Glutamatergic neuron (in vitro differentiated cells): Measurements from ENCODE around the gene SVOP. TPM values are rescaled to one million over a fixed set of nuclear protein-coding genes. Genes with fewer than 3 reads are reported as not detected.
A peak's percentile ranks its signal among the peaks of the same experiment; 100 is the strongest.

Experiments
- DNase-seq: peaks from one replicate; pipeline ENCODE4 v3.0.0; 2022
- H3K27ac Mint-ChIP-seq: one replicate; pipeline ENCODE4 v1.8.0; 2020; ENCODE audit warnings: mild to moderate bottlenecking, mixed read lengths, inconsistent platforms; ENCODE audit not compliant: unreplicated experiment
- H3K27me3 Mint-ChIP-seq: one replicate; pipeline ENCODE4 v1.8.0; 2020; ENCODE audit warnings: mild to moderate bottlenecking, moderate library complexity, mixed read lengths, inconsistent platforms; ENCODE audit not compliant: unreplicated experiment
- H3K36me3 Mint-ChIP-seq: one replicate; pipeline ENCODE4 v1.8.0; 2020; ENCODE audit warnings: mild to moderate bottlenecking, mixed read lengths, inconsistent platforms; ENCODE audit not compliant: unreplicated experiment
- H3K4me1 Mint-ChIP-seq: one replicate; pipeline ENCODE4 v1.8.0; 2020; ENCODE audit warnings: mild to moderate bottlenecking, low read depth, mixed read lengths, inconsistent platforms; ENCODE audit not compliant: unreplicated experiment
- H3K4me3 Mint-ChIP-seq: one replicate; pipeline ENCODE4 v1.8.0; 2020; ENCODE audit warnings: mild to moderate bottlenecking, mixed read lengths, inconsistent platforms; ENCODE audit not compliant: unreplicated experiment
- H3K9me3 Mint-ChIP-seq: one replicate; pipeline ENCODE4 v1.8.0; 2020; ENCODE audit warnings: mild to moderate bottlenecking, moderate library complexity, mixed read lengths, inconsistent platforms; ENCODE audit not compliant: unreplicated experiment
- total RNA-seq: library from RNA; stranded (reverse); fragmentation: NEBNext Ultra II Directional; extraction: Animal tissue kit (Norgen Biotek cat#: 25700); gene quantifications from one replicate; pipeline ENCODE4 v1.2.1, GENCODE V29; 2021; ENCODE audit not compliant: unreplicated experiment
- TF ChIP-seq, protein P1 (sequence below): fragments of 200-600 bp; sonication (generic); IDR thresholded peaks from one replicate; pipeline ENCODE4 v1.5.0; 2021; ENCODE audit not compliant: partially characterized antibody, unreplicated experiment

The SVOP gene
- total RNA-seq, 1 donor from 2014 or later: 79.3 TPM

- H3K9me3 Mint-ChIP-seq: no peaks in the 10 kb centered on the region
- no peak overlapping the region for H3K27ac Mint-ChIP-seq
- H3K4me1 Mint-ChIP-seq: no peaks in the 10 kb centered on the region
- no peaks in the 10 kb centered on the region for H3K36me3 Mint-ChIP-seq
- TF ChIP-seq, protein P1, sequence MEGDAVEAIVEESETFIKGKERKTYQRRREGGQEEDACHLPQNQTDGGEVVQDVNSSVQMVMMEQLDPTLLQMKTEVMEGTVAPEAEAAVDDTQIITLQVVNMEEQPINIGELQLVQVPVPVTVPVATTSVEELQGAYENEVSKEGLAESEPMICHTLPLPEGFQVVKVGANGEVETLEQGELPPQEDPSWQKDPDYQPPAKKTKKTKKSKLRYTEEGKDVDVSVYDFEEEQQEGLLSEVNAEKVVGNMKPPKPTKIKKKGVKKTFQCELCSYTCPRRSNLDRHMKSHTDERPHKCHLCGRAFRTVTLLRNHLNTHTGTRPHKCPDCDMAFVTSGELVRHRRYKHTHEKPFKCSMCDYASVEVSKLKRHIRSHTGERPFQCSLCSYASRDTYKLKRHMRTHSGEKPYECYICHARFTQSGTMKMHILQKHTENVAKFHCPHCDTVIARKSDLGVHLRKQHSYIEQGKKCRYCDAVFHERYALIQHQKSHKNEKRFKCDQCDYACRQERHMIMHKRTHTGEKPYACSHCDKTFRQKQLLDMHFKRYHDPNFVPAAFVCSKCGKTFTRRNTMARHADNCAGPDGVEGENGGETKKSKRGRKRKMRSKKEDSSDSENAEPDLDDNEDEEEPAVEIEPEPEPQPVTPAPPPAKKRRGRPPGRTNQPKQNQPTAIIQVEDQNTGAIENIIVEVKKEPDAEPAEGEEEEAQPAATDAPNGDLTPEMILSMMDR: no peak
- no peaks in the 10 kb centered on the region for H3K27me3 Mint-ChIP-seq
- no peak for DNase-seq
- H3K4me3 Mint-ChIP-seq: no peak overlapping the region
These were observed 6.9 kb upstream of the SVOP start for GRCh38 chr12:109027767-109028166.

DNA sequence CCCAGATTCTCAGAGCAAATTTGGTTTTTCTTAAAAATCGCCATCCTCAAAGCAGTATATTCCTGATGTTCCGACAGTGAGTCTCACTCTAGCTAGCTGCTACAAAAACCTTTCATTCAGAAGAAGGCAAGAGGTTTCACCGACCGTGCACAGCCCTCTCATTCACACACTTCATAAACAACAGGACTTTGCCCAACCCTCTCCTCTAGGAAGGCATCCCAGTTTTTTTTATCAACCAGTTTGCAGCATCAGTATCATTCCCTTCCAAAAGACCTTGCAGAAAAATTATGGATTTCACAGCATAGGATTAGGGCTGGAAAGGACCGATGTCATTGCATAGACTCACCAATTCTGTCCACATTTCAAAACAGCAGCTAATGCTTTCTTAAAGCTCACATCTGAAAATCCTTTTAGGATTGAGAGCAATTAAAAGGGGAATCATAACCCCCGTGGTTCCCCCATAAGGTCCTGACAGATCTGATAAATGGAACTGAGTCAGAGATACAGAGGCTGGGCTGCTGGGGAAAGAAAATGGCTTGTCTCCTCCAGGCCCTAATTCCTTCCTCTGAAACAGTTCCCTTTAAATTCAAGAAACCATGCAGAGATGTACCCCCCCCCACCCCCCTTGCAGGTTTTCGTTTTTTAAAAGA is 597 bp downstream of the SVOP start:
- peaks cover 7% of the 10 kb centered on the region for H3K9me3 Mint-ChIP-seq
- DNase-seq: no peak
- H3K36me3 Mint-ChIP-seq: no peaks in the 10 kb centered on the region
- peak overlapping the region; percentile 98 for H3K27ac Mint-ChIP-seq
- peaks cover 7% of the 10 kb centered on the region for H3K27me3 Mint-ChIP-seq
- H3K4me3 Mint-ChIP-seq: peak overlapping the region; percentile 95
- H3K4me1 Mint-ChIP-seq: peaks cover 10% of the 10 kb centered on the region
- TF ChIP-seq, protein P1: no peak

GRCh38 chr12:109018296-109018695 is 2.6 kb downstream of the SVOP start:
- Mint-ChIP-seq H3K4me3 (peak overlapping the region; percentile 83), H3K27me3 (peaks cover 7% of the 10 kb centered on the region), H3K27ac (peak overlapping the region; percentile 65), H3K9me3 (peaks cover 7% of the 10 kb centered on the region), H3K4me1 (peaks cover 10% of the 10 kb centered on the region), H3K36me3 (peaks cover 5% of the 10 kb centered on the region)
- DNase-seq: peak; percentile 52
- TF ChIP-seq, protein P1: no peak

GRCh38 chr12:109016978-109017377 is 3.9 kb downstream of the SVOP start:
- Mint-ChIP-seq H3K36me3 (peaks cover 5% of the 10 kb centered on the region), H3K4me1 (peaks cover 10% of the 10 kb centered on the region), H3K9me3 (peaks cover 9% of the 10 kb centered on the region), H3K4me3 (no peak overlapping the region), H3K27me3 (peaks cover 7% of the 10 kb centered on the region), H3K27ac (no peak overlapping the region)
- TF ChIP-seq, protein P1: no peak
- DNase-seq: no peak

DNA sequence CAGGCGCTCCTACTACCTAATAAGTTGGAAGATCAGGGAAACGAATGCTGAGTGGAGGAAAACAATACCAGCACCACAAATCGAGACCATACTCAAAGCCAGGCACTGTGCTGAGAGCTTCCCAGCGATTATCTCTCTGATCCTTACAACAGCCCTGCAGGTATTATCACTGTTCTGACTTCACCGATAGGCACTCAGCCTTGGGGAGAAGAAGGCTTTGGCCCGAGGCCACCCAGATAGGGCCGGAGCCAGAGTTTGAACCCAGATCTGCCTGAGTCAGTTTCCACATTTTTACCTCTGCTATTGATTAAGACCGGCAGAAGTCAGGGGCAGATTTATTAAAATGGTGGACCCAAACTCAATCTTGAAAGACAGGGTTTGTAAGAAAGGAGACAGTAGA is 4.9 kb downstream of the SVOP start:
- Mint-ChIP-seq H3K9me3 (peaks cover 9% of the 10 kb centered on the region), H3K4me3 (no peak overlapping the region), H3K27ac (no peak overlapping the region), H3K4me1 (peaks cover 8% of the 10 kb centered on the region), H3K27me3 (peaks cover 7% of the 10 kb centered on the region), H3K36me3 (peaks cover 5% of the 10 kb centered on the region)
- DNase-seq: no peak
- TF ChIP-seq, protein P1: no peak
